Stimulated activated CD8-positive, alpha-beta memory T cell treated with anti-CD3 and anti-CD28 coated beads, Interleukin-4, amount 100 ng/mL, for 4 hours (primary cell): ENCODE data around the gene SLC25A13.

Source experiments
- DNase-seq, 2 donors: peaks; one replicate each; pipeline ENCODE4 v3.0.0-alpha.2; 2020; ENCODE audit warnings: low read depth in 2 of 2, low spot score in 1 of 2

SLC25A13 gene

GRCh38 chr7:96244244-96244991 lies 77.5 kb downstream of the SLC25A13 start:
- DNase-seq: no peak

DNA sequence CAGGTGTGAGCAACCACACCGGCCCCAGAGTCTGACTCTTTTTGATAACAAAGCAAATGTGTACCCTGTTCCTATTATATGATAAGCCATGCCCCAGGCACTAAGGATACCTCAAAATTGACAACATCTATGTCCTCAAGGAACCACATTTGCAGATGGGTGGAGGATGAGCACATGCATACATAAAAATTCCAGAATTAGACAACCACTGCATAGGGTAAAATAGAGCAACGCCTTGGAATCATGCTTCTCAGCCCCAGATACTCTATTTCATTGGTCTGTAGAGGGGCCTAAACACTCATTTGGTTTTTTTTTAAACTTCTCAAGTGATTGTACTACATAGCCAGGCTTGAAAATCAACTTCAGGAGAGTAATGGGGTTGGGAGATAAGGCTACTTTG lies 78.7 kb downstream of the SLC25A13 start:
- no peak for DNase-seq

DNA sequence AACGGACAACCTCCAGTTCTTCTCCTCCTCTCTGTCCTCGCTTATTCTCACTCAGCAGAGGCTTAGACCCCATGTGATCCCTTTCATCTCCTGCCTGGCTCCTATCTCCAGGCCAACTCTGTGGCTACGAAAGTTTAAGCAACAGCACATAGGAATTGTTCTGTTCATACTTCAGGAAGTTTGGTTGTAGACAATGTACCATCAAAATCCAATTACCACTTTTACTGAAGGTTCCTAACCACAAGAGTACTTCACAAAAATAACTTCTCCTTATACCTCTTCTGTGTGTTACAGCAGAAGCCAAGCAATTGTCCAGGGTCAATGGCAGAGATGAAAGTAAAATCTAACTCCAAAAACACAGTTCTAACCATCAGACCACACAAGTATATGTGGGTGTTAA lies 80.0 kb downstream of the SLC25A13 start:
- no peak for DNase-seq

- DNase-seq: no peak
Observed at GRCh38 chr7:96238976-96239766, 82.7 kb downstream of the SLC25A13 start.

- DNase-seq: no peak
Observed at GRCh38 chr7:96238474-96238873, 83.4 kb downstream of the SLC25A13 start.

- DNase-seq: no peak
Observed at GRCh38 chr7:96237040-96237439, 84.9 kb downstream of the SLC25A13 start.

GRCh38 chr7:96236198-96237039 lies 85.5 kb downstream of the SLC25A13 start:
- no peak for DNase-seq

DNA sequence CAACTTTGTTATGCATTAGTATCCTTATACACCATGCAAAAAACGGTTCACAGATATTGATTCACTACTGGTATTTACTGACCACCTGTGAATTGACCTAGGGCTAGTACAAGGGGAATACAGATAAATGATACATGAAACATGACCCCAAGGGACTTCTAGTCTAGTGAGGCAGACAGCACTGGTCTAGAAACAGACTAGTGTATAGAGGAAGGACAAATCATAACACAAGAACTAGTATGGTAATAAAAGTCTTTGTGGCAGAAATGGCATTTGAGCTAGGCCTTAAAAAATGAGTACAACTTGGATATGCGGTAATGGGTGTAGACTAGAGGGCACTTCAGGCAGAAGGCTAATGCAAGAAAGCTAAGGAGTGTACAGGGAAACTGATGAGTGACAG lies 86.6 kb downstream of the SLC25A13 start:
- no peak for DNase-seq

GRCh38 chr7:96233528-96234154 lies 88.3 kb downstream of the SLC25A13 start:
- DNase-seq: no peak

DNA sequence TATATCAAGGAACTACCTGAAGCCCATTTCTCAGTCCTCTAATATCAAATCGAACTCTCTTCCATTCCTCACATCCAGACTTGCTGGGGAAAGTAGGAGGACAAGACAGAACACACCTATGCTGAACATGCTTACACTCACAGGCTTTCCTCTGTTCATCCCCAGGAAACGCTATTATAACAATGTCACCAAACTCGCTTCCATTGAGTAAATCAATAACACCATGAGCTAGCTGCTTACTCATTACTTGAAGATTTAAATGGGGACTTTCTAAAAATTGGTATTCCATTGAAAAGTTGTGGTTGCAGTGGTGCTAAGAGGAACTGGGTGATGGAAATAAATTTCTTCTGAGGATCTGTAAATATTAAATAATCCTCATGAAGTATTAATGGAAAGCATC lies 88.8 kb downstream of the SLC25A13 start:
- no peak for DNase-seq

- no peak for DNase-seq
Observed at GRCh38 chr7:96228760-96229159, 93.1 kb downstream of the SLC25A13 start.

GRCh38 chr7:96225251-96225650 lies 96.6 kb downstream of the SLC25A13 start:
- no peak for DNase-seq

DNA sequence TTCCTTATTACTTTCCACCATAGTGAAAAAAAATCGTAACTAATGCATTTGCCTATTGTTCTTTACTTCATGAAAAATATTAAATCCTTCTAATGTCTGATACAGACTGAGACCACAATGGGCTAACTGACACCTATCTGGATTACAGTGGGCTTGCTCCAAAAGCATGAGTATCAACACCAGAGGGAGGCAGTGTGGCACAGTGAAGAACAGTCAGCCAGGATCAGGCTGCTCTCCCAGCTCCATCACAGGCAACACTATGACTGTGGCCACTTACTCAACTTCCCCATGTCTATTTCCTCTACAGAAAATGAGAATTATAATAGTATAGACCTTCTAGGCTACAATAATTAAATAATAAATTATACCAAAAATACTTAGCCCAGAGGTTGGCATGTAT lies 97.2 kb downstream of the SLC25A13 start:
- no peak for DNase-seq

- no peak for DNase-seq
Observed at GRCh38 chr7:96224073-96224472, 97.8 kb downstream of the SLC25A13 start.

GRCh38 chr7:96221888-96222287 lies 100.0 kb downstream of the SLC25A13 start:
- no peak for DNase-seq

- no peak for DNase-seq
Observed at GRCh38 chr7:96219378-96220130, 102.3 kb downstream of the SLC25A13 start.

GRCh38 chr7:96218664-96219243 lies 103.1 kb downstream of the SLC25A13 start:
- DNase-seq: no peak

DNA sequence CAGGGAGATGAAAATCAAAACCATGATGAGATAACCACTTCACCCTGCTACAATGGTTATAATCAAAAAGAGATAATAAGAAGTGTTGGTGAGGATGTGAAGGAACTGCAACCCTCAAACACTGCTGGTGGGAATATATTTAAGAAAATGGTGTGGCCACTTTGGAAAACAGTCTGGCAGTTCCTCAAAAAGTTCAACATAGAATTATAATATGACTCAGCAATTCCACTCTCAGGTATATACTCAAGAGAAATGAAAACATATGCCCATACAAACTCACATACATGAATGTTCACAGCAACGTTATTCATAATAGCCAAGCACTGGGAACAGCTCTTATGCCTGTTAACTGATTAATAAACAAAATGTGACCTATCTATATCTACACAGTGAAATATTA lies 104.8 kb downstream of the SLC25A13 start:
- DNase-seq: no peak

- no peak for DNase-seq
Observed at GRCh38 chr7:96216373-96216772, 105.5 kb downstream of the SLC25A13 start.

GRCh38 chr7:96212474-96212873 lies 109.4 kb downstream of the SLC25A13 start:
- no peak for DNase-seq
